Pons (tissue), 1 donor: ENCODE measurements around the gene RSPO4.

Experiments
- DNase-seq: peaks from one replicate; pipeline ENCODE4 v3.0.0-alpha.2; 2016; ENCODE audit warnings: low spot score

Gene RSPO4

GRCh38 chr20:910132-910869 lies 91.8 kb downstream of the RSPO4 start:
- DNase-seq, result no peak

DNA sequence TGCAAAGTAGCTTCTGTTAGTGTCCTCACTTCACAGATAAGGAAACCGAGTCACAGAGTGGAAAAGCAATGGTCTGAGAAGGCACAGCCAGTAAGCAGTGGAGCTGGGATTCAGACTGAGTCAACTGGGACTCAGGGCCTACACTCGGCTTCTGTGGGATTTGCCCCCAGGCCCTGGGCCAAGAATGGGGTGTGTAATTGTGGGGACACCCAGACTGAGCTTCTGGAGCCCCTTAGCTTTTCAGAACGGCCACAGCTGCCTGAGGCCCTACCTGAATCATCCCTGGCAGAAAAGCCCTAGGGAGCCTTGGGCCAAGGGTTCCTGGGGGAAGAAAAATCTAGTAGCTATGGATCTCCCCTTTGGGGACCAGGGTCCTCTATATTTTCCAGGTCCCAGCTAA lies 92.5 kb downstream of the RSPO4 start:
- no peak for DNase-seq
